HG03442 (cell line): ENCODE results near the gene SLC44A4.
"Not testable (repeated sequence)": the region's sequence is repeated elsewhere in the genome, so short reads cannot be mapped to it uniquely, and the experiment has no call there.

Experiments
- ATAC-seq: cut with Tn5 transposase; IDR thresholded peaks from one replicate; pipeline ENCODE4 v1.9.1; 2021; ENCODE audit warnings: mild to moderate bottlenecking, moderate library complexity; ENCODE audit not compliant: unreplicated experiment

The SLC44A4 gene

GRCh38 chr6:31878726-31879125 is at the start of gene SLC44A4:
Gene SLC44A4, minus strand, starts transcription at chr6:31878997. Its CDS starts 17 bp downstream, at chr6:31878980.
- ATAC-seq, result no peak

DNA sequence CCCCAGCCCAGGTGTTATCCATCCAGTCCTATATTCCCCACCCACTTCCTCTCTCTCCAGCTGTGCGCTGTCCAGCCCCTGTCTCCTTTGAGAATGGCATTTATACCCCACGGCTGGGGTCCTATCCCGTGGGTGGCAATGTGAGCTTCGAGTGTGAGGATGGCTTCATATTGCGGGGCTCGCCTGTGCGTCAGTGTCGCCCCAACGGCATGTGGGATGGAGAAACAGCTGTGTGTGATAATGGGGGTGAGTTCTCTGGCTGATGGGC is 49.8 kb upstream of the SLC44A4 start:
- no peak for ATAC-seq

GRCh38 chr6:31927863-31928671 is 49.3 kb upstream of the SLC44A4 start:
- ATAC-seq, result no peak

DNA sequence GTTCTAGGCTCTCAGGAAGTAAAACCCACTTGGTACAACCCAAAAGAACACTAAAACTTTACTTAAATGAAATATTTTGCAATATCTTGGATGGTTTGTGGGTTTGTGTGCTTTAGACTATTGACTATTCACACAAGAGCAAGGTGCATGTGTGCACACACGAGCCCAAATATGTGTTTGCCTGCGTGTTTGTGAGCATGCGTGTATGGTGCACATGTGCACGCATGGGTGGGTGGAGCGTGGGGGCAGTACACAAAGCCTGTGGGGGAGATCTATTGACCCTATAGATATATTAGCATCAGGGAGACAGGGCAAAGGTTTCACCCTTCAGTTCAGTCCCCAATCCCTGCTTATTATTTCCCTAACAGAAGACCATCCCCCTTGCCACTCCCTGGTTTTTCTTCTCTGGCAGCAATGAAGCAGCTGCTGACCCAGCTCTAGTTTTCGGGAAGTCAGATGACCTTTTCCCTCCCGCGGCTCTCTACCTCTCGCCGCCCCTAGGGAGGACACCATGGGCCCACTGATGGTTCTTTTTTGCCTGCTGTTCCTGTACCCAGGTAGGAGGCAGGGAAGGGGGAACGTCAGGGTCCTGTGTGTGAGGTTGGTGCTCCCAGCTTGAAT is 48.6 kb upstream of the SLC44A4 start, which contains the start of gene C2:
Gene C2, plus strand, starts transcription at position 476 of the 621 bp plus-strand sequence. Its CDS starts 36 bp downstream, at position 512.
- ATAC-seq, result no peak

DNA sequence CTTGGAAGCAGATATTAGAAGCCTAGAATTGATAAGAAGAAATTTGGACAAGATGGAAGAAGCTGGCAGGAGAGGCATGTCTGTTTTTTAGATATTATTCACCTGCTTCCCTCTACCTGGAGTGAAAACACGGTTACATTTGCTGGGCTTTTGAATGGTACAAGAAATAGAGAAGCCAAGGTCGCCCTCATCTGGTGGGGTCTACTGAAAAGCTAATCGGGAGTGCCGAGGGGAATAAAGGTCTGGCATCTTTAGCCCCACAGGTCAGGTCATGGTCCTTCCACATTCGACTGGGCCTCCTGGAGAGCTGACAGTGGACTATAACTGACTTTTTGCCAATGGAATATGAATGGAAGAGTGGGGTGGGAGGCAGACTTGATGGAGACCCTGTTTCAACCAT is 44.1 kb upstream of the SLC44A4 start:
- no peak for ATAC-seq

DNA sequence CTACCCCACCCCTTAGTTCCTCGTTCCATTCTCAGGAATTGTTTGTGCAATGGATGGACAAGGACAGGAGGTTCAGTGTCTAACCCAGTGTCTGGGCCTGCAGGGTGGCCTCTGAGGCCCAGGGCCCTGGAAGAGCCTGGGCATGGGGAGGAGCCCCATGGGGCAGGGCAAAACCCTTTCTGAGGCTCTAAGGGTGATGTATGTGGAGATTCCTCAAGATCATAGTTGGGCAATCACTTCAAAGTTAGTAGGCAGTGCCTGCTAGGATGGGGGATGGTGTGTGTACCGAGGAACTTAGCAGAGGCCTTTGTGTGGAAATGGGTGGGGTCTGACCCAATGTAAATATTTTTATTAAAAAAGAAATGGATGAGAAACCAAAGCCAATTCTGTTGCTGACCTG is 42.0 kb upstream of the SLC44A4 start:
- ATAC-seq, result no peak

GRCh38 chr6:31919624-31920303 is 41.0 kb upstream of the SLC44A4 start:
- no peak for ATAC-seq

DNA sequence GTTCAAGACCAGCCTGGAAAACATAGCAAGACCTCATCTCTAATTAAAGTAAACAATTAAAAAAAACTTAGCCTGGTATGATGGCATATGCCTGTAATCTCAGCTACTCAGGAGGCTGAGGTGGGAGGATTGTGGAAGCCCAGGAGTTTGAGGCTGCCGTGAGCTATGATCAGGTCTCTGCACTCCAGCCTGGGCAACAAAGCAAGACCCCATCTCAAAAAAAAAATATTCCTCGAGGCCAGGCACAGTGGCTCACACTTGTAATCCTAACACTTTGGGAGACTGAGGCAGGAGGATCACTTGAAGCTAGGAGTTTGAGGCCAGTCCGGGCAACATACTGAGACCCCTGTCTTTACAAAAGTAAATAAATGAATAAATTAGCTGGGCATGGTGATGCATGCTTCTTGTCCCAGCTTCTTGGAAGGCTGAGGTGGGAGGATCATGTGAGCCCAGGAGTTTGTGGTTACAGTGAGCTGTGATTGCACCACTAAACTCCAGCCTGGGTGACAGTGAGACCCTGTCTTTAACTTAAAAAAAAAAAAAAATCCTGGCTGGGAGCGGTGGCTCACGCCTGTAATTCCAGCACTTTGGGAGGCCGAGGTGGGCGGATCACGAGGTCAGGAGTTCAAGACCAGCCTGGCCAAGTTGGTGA is 39.4 kb upstream of the SLC44A4 start:
- ATAC-seq, result no peak

DNA sequence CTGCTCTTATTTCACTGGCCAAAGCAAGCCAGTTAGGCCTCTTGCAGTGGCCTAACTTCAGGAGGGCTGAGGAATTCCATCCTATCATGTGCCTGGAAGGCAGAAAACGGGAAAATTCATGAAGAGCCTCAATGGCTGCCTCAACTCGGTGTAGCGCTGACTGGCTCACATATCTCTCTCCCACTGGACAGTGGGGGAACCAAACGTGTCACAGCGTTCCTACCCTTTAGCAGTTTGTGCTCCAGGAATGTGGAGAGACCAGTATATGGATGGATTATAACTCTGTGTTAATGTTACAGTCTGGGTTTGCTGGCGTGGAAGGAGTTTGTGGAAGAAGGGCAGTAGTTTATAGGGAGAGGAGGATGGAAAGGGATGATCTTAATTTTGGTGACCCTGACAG is 37.0 kb upstream of the SLC44A4 start:
- ATAC-seq, result no peak

DNA sequence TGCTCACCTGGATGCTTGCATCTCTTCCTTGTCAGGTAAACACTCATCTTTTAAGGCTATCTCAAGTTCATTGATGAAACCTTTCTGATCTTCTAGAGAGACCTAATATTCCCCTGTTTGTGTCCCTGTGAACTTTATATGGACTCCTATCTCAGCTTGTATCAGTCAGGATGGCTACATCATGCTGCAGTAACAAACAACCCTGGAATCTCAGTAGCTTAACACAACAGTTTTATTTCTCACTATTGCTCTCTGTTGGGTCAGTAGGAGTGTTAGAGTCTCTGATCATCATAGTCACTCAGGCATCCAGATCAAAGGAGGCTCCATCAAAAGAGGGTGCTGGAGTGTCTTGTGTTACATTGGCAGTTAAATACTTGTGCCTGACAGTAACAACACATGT is 36.6 kb upstream of the SLC44A4 start:
- ATAC-seq, result no peak

DNA sequence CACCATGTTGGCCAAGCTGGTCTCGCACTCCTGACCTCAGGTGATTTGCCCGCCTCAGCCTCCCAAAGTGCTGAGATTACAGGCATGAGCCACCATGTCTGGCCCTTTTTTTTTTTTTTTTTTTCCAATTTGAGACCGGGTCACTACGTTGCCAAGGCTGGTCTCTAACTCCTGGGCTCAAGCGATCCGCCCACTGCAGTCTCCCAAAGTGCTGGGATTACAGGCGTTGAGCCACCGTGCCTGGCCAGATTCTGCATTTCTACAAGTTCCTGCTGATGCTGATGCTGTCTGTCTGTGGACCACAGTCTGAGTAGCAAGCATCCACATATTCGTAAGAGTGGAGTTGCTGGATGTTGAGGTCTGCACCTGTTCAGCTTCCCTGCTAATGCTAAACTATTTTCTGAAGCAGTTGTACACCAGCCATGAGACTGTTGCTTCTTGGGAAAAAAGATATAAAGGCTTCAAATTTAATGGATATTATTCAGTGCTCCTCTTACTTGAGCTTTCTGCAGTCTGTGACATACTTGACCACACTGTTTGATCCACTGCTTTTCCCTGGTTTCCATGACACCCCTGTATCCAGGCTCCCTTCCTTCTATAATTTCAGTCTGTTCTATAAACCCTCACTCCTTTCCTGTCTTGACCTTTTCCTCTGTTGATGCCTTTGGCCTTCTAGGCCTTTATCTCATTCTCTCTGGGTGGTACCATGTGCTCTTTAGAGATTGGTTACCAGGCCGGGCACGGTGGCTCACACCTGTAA is 33.2 kb upstream of the SLC44A4 start:
- ATAC-seq, result no peak

GRCh38 chr6:31909298-31909697 is 30.5 kb upstream of the SLC44A4 start:
- not testable (repeated sequence) for ATAC-seq

GRCh38 chr6:31908791-31909190 is 30.0 kb upstream of the SLC44A4 start:
- ATAC-seq, result no peak

DNA sequence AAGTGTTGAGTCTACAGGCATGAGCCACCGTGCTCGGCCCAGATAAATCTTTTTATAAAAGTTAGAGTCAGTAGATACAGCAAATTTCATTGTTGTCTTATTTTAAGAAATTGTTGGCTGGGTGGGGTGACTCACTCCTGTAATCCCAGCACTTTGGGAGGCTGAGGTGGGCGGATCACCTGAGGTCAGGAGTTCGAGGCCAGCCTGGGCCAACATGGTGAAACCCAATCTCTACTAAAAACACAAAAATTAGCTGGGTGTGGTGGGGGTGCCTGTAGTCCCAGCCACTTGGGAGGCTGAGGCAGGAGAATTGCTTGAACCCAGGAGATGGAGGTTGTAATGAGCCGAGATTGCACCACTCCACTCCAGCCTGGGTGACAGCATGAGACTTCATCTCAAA is 29.5 kb upstream of the SLC44A4 start:
- not testable (repeated sequence) for ATAC-seq

GRCh38 chr6:31907158-31907813 is 28.5 kb upstream of the SLC44A4 start:
- ATAC-seq, result no peak

GRCh38 chr6:31906727-31907126 is 27.9 kb upstream of the SLC44A4 start:
- not testable (repeated sequence) for ATAC-seq

DNA sequence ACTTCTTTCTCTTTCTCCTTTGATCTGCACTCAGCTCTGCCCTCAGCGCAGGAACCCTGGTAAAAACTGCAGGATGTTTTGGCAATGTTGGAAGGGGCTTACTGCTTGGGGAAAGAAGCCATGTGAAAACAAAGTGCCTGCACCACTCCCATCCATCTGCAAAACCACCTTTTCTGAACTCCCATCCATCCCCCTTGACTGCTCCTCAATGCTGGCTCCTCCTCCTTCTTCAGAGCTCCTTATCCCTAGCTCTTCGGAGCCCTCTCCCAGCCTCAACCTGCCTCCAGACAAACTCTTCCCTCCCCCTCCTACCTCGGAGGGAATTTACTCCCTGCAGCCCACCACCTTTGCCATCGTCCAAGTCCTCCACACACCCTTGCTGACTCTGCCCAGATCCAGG is 27.3 kb upstream of the SLC44A4 start:
- no peak for ATAC-seq

- ATAC-seq, result no peak
Measured at GRCh38 chr6:31905041-31905440, 26.2 kb upstream of the SLC44A4 start.

GRCh38 chr6:31903957-31904356 is 25.2 kb upstream of the SLC44A4 start:
- no peak for ATAC-seq

DNA sequence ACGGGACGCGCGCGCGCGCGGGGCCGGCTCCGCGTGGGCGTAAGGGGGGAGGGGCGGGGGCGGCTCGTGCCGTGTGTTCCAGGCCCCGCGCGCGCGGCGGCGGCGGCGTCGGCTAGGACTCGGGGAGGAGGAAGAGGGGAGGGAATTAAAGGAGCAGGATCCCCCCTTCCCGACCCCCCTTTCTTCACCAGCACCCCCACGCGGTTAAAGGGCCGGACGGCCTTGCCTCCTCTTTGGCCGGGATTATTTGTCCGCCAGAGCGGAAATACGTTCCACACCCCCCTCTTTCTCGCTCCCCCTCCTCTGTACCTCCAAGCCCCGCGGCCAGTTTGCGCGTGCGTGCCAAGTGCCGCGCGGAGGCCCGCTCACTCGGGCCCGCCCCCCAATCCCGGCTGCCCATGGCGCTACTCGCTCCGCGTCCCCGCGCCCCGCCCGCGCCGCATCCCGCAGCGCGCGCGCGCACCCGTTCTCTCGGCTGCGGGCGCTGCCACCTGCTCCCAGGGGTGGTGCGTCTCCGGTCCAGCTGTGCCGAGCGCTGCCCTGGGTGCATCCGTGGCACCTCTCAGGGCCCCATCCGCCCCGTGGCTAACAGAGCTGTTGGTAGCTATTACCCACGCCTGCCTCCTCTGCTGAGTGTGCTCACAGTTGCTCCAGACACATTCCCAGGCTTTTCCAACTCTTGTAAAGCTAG is 23.3 kb upstream of the SLC44A4 start, which contains the start of gene ZBTB12:
Gene ZBTB12, minus strand, starts transcription at position 134 of the 691 bp plus-strand sequence. CDS start 781 bp downstream, outside the sequence.
- ATAC-seq, result peak; percentile 63
